Natural killer cell (primary cell): Measurements from ENCODE around the gene SFSWAP. TPM values are rescaled to one million over a fixed set of nuclear protein-coding genes. Genes with fewer than 3 reads are reported as not detected.

ENCODE experiments used
- ATAC-seq, 3 donors: fragments of 150-1000 bp in 2 of 3; fragments of 200-7000 bp in 1 of 3; cut with Tn5 transposase; 1 replicate in 1 of 3; 2 replicates in 2 of 3; pipeline ENCODE4 v1.10.0; 2021; ENCODE audit warnings: mild to moderate bottlenecking in 2 of 3, moderate library complexity in 2 of 3
- DNase-seq, 2 donors: peaks; one replicate each; pipeline versions ENCODE4 v3.0.0 to v3.0.0-alpha.2; 2013 to 2021; ENCODE audit warnings: mixed read lengths in 1 of 2
- H3K27ac ChIP-seq: one replicate; pipeline ENCODE4 v1.5.1; 2013; ENCODE audit warnings: mild to moderate bottlenecking, low read length
- H3K27me3 ChIP-seq: one replicate; pipeline ENCODE4 v1.6.1; 2013; ENCODE audit warnings: low read length; ENCODE audit not compliant: control insufficient read depth, insufficient read depth
- H3K36me3 ChIP-seq: one replicate; pipeline ENCODE4 v1.6.1; 2013; ENCODE audit warnings: low read length; ENCODE audit not compliant: control insufficient read depth, insufficient read depth
- H3K4me1 ChIP-seq: one replicate; pipeline ENCODE4 v1.6.1; 2013; ENCODE audit warnings: low read length; ENCODE audit not compliant: control insufficient read depth, insufficient read depth
- H3K4me3 ChIP-seq: one replicate; pipeline ENCODE4 v1.5.1; 2013; ENCODE audit warnings: low read length
- H3K9me3 ChIP-seq: one replicate; pipeline ENCODE4 v1.6.1; 2013; ENCODE audit warnings: low read length; ENCODE audit not compliant: control insufficient read depth, insufficient read depth
- H3K27ac Mint-ChIP-seq, 2 donors: one replicate each; pipeline ENCODE4 v1.8.0; 2022; ENCODE audit warnings: mild to moderate bottlenecking in 2 of 2, mixed read lengths in 2 of 2, moderate library complexity in 1 of 2
- H3K27me3 Mint-ChIP-seq, 2 donors: one replicate each; pipeline ENCODE4 v1.8.0; 2022; ENCODE audit warnings: low read depth in 2 of 2, mixed read lengths in 2 of 2
- H3K36me3 Mint-ChIP-seq: one replicate; pipeline ENCODE4 v1.8.0; 2022; ENCODE audit warnings: mixed read lengths
- H3K4me1 Mint-ChIP-seq, 2 donors: one replicate each; pipeline ENCODE4 v1.8.0; 2022; ENCODE audit warnings: mixed read lengths in 2 of 2
- H3K4me3 Mint-ChIP-seq: one replicate; pipeline ENCODE4 v1.8.0; 2022; ENCODE audit warnings: mild to moderate bottlenecking, moderate library complexity, mixed read lengths
- H3K9me3 Mint-ChIP-seq, 2 donors: one replicate each; pipeline ENCODE4 v1.8.0; 2022; ENCODE audit warnings: mixed read lengths in 2 of 2
- WGBS: methylation state at CpG from one replicate; pipeline ENCODE4 v1.1.7; 2013; ENCODE audit warnings: missing lambda C conversion rate; ENCODE audit not compliant: insufficient coverage; 5-methylcytosine and 5-hydroxymethylcytosine counted together
- intact Hi-C: fragments of 100-400 bp; cut with micrococcal nuclease; formaldehyde crosslinking; loops from one replicate; pipeline ENCODE4 v1.14.2; 2022
- total RNA-seq, 4 donors: library from RNA; stranded (reverse); fragments of 120-200 nt in 1 of 4; gene quantifications; one replicate each; pipeline versions ENCODE4 v1.2.3 to v1.2.4, GENCODE V29; 2013 to 2022
- TF ChIP-seq, protein P1 (sequence below): fragments of 200-600 bp; IDR thresholded peaks from one replicate; pipeline ENCODE4 v1.8.0; 2022; ENCODE audit warnings: antibody characterized with exemption

SFSWAP gene
- total RNA-seq, 3 donors from 2014 or later (not counting 1 experiment from before 2014, with no cell fraction given), result 99.1 to 109 (median 102) TPM

DNA sequence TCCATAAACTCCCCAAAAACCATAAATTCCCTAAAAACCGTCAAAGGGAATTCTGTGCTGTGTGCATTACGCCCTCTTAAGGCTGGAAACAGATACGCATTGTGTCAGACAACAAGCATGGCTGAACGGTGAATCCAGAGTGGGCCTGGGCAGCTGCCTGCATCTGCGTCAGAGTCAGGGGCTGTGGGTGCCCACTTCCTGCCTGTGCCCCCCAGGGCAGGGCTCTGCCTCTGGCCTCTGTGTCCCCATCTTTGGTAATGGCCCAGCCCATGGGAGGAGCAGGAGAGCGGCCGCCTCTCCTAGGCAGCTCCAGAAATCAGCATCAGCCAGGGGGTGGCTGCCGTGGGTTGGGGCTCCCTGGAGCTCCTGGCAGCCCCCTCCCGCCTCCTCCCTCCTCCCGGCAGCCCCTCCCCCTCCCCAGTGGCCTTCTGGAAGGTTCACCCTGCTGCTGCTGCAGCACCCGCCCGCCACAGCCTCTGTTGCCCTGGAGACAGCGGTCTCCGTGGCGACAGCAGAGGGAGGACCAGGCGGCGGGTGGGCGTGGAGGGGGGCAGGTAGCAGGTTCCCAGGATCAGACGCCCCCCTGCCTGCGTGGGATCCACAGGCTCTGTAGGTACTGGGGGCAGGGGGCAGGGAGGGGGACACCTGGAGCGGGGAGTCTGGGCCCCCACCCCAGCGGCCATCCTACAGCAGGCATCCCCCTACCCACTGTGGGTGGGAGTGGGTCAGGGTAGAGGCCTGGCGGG, 123.2 kb downstream of the SFSWAP start:
- Histone ChIP-seq H3K36me3 (no peaks in the 10 kb centered on the region), H3K4me1 (peaks cover 22% of the 10 kb centered on the region), H3K9me3 (no peaks in the 10 kb centered on the region), H3K27me3 (peaks cover 12% of the 10 kb centered on the region), H3K27ac (no peak overlapping the region), H3K4me3 (no peak overlapping the region)
- ATAC-seq (no peak), DNase-seq (no peak)
- intact Hi-C loops, result loop anchor here (5.0 to 10.0 kb wide), 2 partner anchors 171 to 732 kb away; no protein-coding TSS in a partner anchor
- H3K9me3 Mint-ChIP-seq, result no peaks in the 10 kb centered on the region
- H3K4me3 Mint-ChIP-seq, result no peak overlapping the region
- TF ChIP-seq, protein P1, sequence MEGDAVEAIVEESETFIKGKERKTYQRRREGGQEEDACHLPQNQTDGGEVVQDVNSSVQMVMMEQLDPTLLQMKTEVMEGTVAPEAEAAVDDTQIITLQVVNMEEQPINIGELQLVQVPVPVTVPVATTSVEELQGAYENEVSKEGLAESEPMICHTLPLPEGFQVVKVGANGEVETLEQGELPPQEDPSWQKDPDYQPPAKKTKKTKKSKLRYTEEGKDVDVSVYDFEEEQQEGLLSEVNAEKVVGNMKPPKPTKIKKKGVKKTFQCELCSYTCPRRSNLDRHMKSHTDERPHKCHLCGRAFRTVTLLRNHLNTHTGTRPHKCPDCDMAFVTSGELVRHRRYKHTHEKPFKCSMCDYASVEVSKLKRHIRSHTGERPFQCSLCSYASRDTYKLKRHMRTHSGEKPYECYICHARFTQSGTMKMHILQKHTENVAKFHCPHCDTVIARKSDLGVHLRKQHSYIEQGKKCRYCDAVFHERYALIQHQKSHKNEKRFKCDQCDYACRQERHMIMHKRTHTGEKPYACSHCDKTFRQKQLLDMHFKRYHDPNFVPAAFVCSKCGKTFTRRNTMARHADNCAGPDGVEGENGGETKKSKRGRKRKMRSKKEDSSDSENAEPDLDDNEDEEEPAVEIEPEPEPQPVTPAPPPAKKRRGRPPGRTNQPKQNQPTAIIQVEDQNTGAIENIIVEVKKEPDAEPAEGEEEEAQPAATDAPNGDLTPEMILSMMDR, result no peak
- no peak overlapping the region for H3K27ac Mint-ChIP-seq
- peaks cover 10 to 24% of the 10 kb centered on the region in 2 donors for H3K27me3 Mint-ChIP-seq
- no peaks in the 10 kb centered on the region for H3K36me3 Mint-ChIP-seq
- H3K4me1 Mint-ChIP-seq, result peaks cover 4 to 11% of the 10 kb centered on the region in 2 donors
- 59% methylated on average over 20 of the region's 23 CpGs for WGBS

DNA sequence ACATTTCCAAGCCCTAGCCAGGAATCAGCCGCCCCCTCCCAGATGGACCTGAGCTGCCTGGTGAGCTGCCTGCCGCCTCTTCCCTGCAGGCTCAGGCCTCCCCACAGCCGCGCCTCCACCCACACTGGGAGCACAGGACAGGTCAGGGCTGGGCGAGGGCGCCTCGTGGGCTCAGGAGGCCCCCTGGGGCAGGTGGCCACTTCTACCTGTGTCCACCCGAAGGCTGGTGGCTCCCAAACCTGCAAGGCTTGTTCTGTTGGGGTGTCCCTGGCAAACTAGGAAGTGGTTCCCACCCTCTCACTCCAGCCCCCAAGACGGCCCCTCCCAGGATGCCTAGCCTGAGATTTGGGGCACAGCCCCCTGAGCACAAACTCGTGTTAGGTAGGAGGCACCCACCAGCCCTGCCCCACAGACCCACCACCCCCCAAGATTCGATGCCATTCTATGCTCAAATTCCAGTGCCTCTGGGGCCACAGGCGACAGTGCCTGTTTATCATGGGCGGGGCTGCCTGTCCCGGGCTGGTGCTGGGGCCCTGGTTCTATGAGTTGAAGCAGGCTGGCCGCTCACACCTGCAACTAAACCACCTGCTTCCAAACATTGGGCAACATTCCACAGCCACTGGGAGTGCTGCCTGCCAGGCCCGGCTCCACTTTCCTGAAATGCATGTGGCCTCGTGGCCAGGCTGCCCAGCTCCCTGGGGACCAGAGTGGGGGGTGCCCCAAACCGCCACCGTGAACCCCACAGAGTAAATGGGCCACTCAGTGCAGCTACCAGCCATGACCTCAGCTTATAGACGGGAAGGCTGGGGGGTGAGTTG, 124.1 kb downstream of the SFSWAP start:
- TF ChIP-seq, protein P1, result no peak
- Histone ChIP-seq H3K36me3 (no peaks in the 10 kb centered on the region), H3K4me1 (peaks cover 13% of the 10 kb centered on the region), H3K27me3 (peaks cover 2% of the 10 kb centered on the region), H3K4me3 (no peak overlapping the region), H3K9me3 (no peaks in the 10 kb centered on the region), H3K27ac (no peak overlapping the region)
- no peak for DNase-seq
- 82% methylated on average over 20 of the region's 20 CpGs for WGBS
- Mint-ChIP-seq H3K9me3 (no peaks in the 10 kb centered on the region), H3K27ac (no peak overlapping the region), H3K27me3 (peaks cover 10 to 19% of the 10 kb centered on the region in 2 donors), H3K4me1 (peaks cover 0 to 4% of the 10 kb centered on the region in 2 donors), H3K36me3 (no peaks in the 10 kb centered on the region), H3K4me3 (no peak overlapping the region)
- ATAC-seq, result no peak
- intact Hi-C loops, result loop anchor here (5.0 to 10.0 kb wide), 2 partner anchors 170 to 733 kb away; no protein-coding TSS in a partner anchor

DNA sequence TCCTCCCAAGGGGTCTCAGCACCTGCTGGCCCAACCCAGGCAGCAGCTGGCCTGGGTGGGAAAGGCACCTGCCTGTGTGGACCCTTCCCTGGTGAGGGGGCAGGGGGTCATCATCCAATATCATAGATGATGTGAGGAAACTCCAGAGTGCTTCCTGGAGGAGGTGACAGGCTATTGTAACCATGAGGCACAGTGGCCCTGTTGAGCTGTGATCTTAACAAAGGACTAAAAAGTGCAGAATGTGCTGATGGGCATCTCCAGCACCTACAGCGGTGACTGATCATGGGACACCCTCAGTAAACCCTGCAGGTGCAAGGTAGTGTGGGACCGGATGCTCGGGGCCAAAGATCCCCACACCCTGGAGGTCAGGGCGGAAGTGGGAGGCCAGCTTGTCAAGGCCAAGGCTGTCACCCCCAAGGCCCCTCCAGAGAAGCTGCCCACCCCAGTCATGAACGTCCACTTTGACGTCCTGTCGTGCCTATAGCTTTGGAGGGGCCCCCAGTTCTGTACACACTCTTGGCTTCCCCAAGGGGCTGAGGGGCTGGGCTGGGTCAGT, 124.8 kb downstream of the SFSWAP start:
- H3K36me3 ChIP-seq, result no peaks in the 10 kb centered on the region
- no peaks in the 10 kb centered on the region for H3K36me3 Mint-ChIP-seq
- H3K4me3 Mint-ChIP-seq, result no peak overlapping the region
- peaks cover 0 to 3% of the 10 kb centered on the region in 2 donors for H3K4me1 Mint-ChIP-seq
- ATAC-seq (no peak), DNase-seq (no peak)
- no peaks in the 10 kb centered on the region for H3K9me3 ChIP-seq
- peaks cover 8% of the 10 kb centered on the region for H3K4me1 ChIP-seq
- no peaks in the 10 kb centered on the region for H3K9me3 Mint-ChIP-seq
- 87% methylated on average over 7 of the region's 7 CpGs for WGBS
- H3K27me3 Mint-ChIP-seq, result peaks cover 10 to 19% of the 10 kb centered on the region in 2 donors
- no peak overlapping the region for H3K27ac ChIP-seq
- peaks cover 2% of the 10 kb centered on the region for H3K27me3 ChIP-seq
- TF ChIP-seq, protein P1, result no peak
- intact Hi-C loops, result loop anchor here (10.0 kb wide), 1 partner anchor 169 kb away; no protein-coding TSS in a partner anchor
- H3K27ac Mint-ChIP-seq, result no peak overlapping the region
- no peak overlapping the region for H3K4me3 ChIP-seq
